Stimulated activated CD4-positive, alpha-beta T cell treated with anti-CD3 and anti-CD28 coated beads, Interleukin-2, amount 100 ng/mL, for 24 hours (primary cell): ENCODE measurements around the gene CDH4.

Experiments used
- DNase-seq, 2 donors: peaks; one replicate each; pipeline ENCODE4 v3.0.0-alpha.2; 2020

Gene CDH4

GRCh38 chr20:61916318-61916891 lies 664.3 kb downstream of the CDH4 start:
- no peak for DNase-seq

- DNase-seq: no peak
These were observed 665.5 kb downstream of the CDH4 start for GRCh38 chr20:61917474-61918145.

GRCh38 chr20:61918548-61918947 lies 666.5 kb downstream of the CDH4 start:
- DNase-seq: no peak

GRCh38 chr20:61919239-61919638 lies 667.2 kb downstream of the CDH4 start:
- no peak for DNase-seq

- no peak for DNase-seq
These were observed 667.8 kb downstream of the CDH4 start for GRCh38 chr20:61919675-61920365.

- DNase-seq: no peak
These were observed 670.4 kb downstream of the CDH4 start for GRCh38 chr20:61922411-61922810.

GRCh38 chr20:61922936-61923335 lies 670.9 kb downstream of the CDH4 start:
- no peak for DNase-seq

GRCh38 chr20:61923371-61924166 lies 671.5 kb downstream of the CDH4 start:
- no peak for DNase-seq

GRCh38 chr20:61924211-61924857 lies 672.3 kb downstream of the CDH4 start:
- DNase-seq: no peak

- no peak for DNase-seq
These were observed 672.9 kb downstream of the CDH4 start for GRCh38 chr20:61924858-61925554.

GRCh38 chr20:61925555-61926252 lies 673.6 kb downstream of the CDH4 start:
- no peak for DNase-seq

- no peak for DNase-seq
These were observed 674.2 kb downstream of the CDH4 start for GRCh38 chr20:61926253-61926613.

- no peak for DNase-seq
These were observed 674.7 kb downstream of the CDH4 start for GRCh38 chr20:61926796-61927192.

GRCh38 chr20:61927193-61927825 lies 675.2 kb downstream of the CDH4 start:
- DNase-seq: no peak

GRCh38 chr20:61927826-61928541 lies 675.9 kb downstream of the CDH4 start:
- no peak for DNase-seq

- no peak for DNase-seq
These were observed 677.5 kb downstream of the CDH4 start for GRCh38 chr20:61929561-61929960.

- no peak for DNase-seq
These were observed 678.1 kb downstream of the CDH4 start for GRCh38 chr20:61929971-61930666.

- no peak for DNase-seq
These were observed 678.9 kb downstream of the CDH4 start for GRCh38 chr20:61930776-61931475.
